ENCODE results near the gene ZC2HC1C. TPM values are rescaled to one million over a fixed set of nuclear protein-coding genes. Genes with fewer than 3 reads are reported as not detected.

The ZC2HC1C gene
- total RNA-seq, 2 donors from 2014 or later, result 2.3 to 2.7 TPM

- Histone ChIP-seq H3K27ac (ENCODE audit: low read depth, low read length) (no peak overlapping the region), H3K4me1 (ENCODE audit: control insufficient read depth, insufficient read depth, low read length) (no peaks in the 10 kb centered on the region), H3K27me3 (ENCODE audit: control insufficient read depth, insufficient read depth, low read length, poor library complexity, severe bottlenecking) (no peaks in the 10 kb centered on the region), H3K9me3 (ENCODE audit: control insufficient read depth, low read length) (no peaks in the 10 kb centered on the region), H3K4me3 (ENCODE audit: low read length) (no peak overlapping the region), H3K9ac (ENCODE audit: extremely low read depth, low read length, poor library complexity, severe bottlenecking) (no peak overlapping the region), H3K36me3 (ENCODE audit: control insufficient read depth, insufficient read depth, low read length) (peaks cover 4% of the 10 kb centered on the region)
- TF ChIP-seq CTCF (conservative IDR thresholded peaks at IDR 0.05), result no peak
- no peak overlapping the region for H3K27ac Mint-ChIP-seq
- peaks cover 2% of the 10 kb centered on the region for H3K4me1 Mint-ChIP-seq
- WGBS, 2 experiments (ENCODE audit: insufficient coverage in 1 of 2, insufficient read length in 1 of 2), result 96 to 100% methylated on average over 2 to 4 of the region's 5 CpGs
- H3K4me3 Mint-ChIP-seq, result no peak overlapping the region
- H3K27me3 Mint-ChIP-seq (ENCODE audit: insufficient read depth), result no peaks in the 10 kb centered on the region
- H3K9me3 Mint-ChIP-seq, result no peaks in the 10 kb centered on the region
- peaks cover 15% of the 10 kb centered on the region for H3K36me3 Mint-ChIP-seq (ENCODE audit: low read depth)
- no peak for DNase-seq
These were observed 15.8 kb upstream of the ZC2HC1C start for GRCh38 chr14:75053396-75054291.

- no peak for TF ChIP-seq CTCF (conservative IDR thresholded peaks at IDR 0.05)
- H3K27ac Mint-ChIP-seq, result no peak overlapping the region
- H3K4me3 ChIP-seq (ENCODE audit: low read length), result no peak overlapping the region
- 100% methylated on average over 1 of the region's 1 CpG for WGBS, 2 experiments (ENCODE audit: insufficient coverage in 1 of 2, insufficient read length in 1 of 2)
- H3K9me3 ChIP-seq (ENCODE audit: control insufficient read depth, low read length), result peaks cover 2% of the 10 kb centered on the region
- no peak overlapping the region for H3K9ac ChIP-seq (ENCODE audit: extremely low read depth, low read length, poor library complexity, severe bottlenecking)
- H3K27me3 ChIP-seq (ENCODE audit: control insufficient read depth, insufficient read depth, low read length, poor library complexity, severe bottlenecking), result no peaks in the 10 kb centered on the region
- no peaks in the 10 kb centered on the region for H3K27me3 Mint-ChIP-seq (ENCODE audit: insufficient read depth)
- H3K36me3 Mint-ChIP-seq (ENCODE audit: low read depth), result peaks cover 19% of the 10 kb centered on the region
- peaks cover 2% of the 10 kb centered on the region for H3K4me1 Mint-ChIP-seq
- no peak overlapping the region for H3K27ac ChIP-seq (ENCODE audit: low read depth, low read length)
- H3K4me1 ChIP-seq (ENCODE audit: control insufficient read depth, insufficient read depth, low read length), result no peaks in the 10 kb centered on the region
- peaks cover 4% of the 10 kb centered on the region for H3K36me3 ChIP-seq (ENCODE audit: control insufficient read depth, insufficient read depth, low read length)
- peaks cover 3% of the 10 kb centered on the region for H3K9me3 Mint-ChIP-seq
- no peak for DNase-seq
- no peak overlapping the region for H3K4me3 Mint-ChIP-seq
These were observed 15.0 kb upstream of the ZC2HC1C start for GRCh38 chr14:75054421-75054820.

- H3K9ac ChIP-seq (ENCODE audit: extremely low read depth, low read length, poor library complexity, severe bottlenecking), result no peak overlapping the region
- H3K4me1 ChIP-seq (ENCODE audit: control insufficient read depth, insufficient read depth, low read length), result no peaks in the 10 kb centered on the region
- 92% methylated on average over 1 of the region's 2 CpGs; no CpG with 5 or more reads in 1 of the 2 experiments for WGBS, 2 experiments (ENCODE audit: insufficient coverage in 1 of 2, insufficient read length in 1 of 2)
- peaks cover 37% of the 10 kb centered on the region for H3K36me3 Mint-ChIP-seq (ENCODE audit: low read depth)
- H3K9me3 ChIP-seq (ENCODE audit: control insufficient read depth, low read length), result peaks cover 19% of the 10 kb centered on the region
- H3K27me3 Mint-ChIP-seq (ENCODE audit: insufficient read depth), result no peaks in the 10 kb centered on the region
- no peak overlapping the region for H3K27ac ChIP-seq (ENCODE audit: low read depth, low read length)
- H3K4me3 Mint-ChIP-seq, result no peak overlapping the region
- peaks cover 11% of the 10 kb centered on the region for H3K9me3 Mint-ChIP-seq
- TF ChIP-seq CTCF (conservative IDR thresholded peaks at IDR 0.05), result no peak
- peaks cover 10% of the 10 kb centered on the region for H3K4me1 Mint-ChIP-seq
- H3K4me3 ChIP-seq (ENCODE audit: low read length), result no peak overlapping the region
- no peaks in the 10 kb centered on the region for H3K27me3 ChIP-seq (ENCODE audit: control insufficient read depth, insufficient read depth, low read length, poor library complexity, severe bottlenecking)
- H3K36me3 ChIP-seq (ENCODE audit: control insufficient read depth, insufficient read depth, low read length), result peaks cover 18% of the 10 kb centered on the region
- no peak overlapping the region for H3K27ac Mint-ChIP-seq
- no peak for DNase-seq
These were observed 9.8 kb upstream of the ZC2HC1C start for GRCh38 chr14:75059642-75060041.

All from endodermal cell (in vitro differentiated cells).